HG03354 (cell line): ENCODE data around the gene GOLPH3.
A peak's percentile ranks its signal among the peaks of the same experiment; 100 is the strongest.
"Not testable (repeated sequence)": the region's sequence is repeated elsewhere in the genome, so short reads cannot be mapped to it uniquely, and the experiment has no call there.

Source experiments
- ATAC-seq: cut with Tn5 transposase; IDR thresholded peaks from one replicate; pipeline ENCODE4 v1.9.1; 2021; ENCODE audit warnings: mild to moderate bottlenecking; ENCODE audit not compliant: unreplicated experiment, poor library complexity, severe bottlenecking

GOLPH3 gene

GRCh38 chr5:32174011-32174870, at the start of gene GOLPH3:
GOLPH3 (minus strand) TSS chr5:32174319; CDS start chr5:32174034, 285 bp downstream.
- peak; percentile 89 for ATAC-seq

GRCh38 chr5:32222723-32223470, 48.8 kb upstream of the GOLPH3 start:
- ATAC-seq = no peak

GRCh38 chr5:32217886-32218396, 43.8 kb upstream of the GOLPH3 start:
- no peak for ATAC-seq

GRCh38 chr5:32214344-32214743, 40.2 kb upstream of the GOLPH3 start:
- ATAC-seq = not testable (repeated sequence)

- no peak for ATAC-seq
Observed at GRCh38 chr5:32210151-32210550, 36.0 kb upstream of the GOLPH3 start.

- not testable (repeated sequence) for ATAC-seq
Observed at GRCh38 chr5:32208837-32209236, 34.7 kb upstream of the GOLPH3 start.

- ATAC-seq = no peak
Observed at GRCh38 chr5:32207355-32207634, 33.2 kb upstream of the GOLPH3 start.

GRCh38 chr5:32206509-32207354, 32.6 kb upstream of the GOLPH3 start:
- ATAC-seq = no peak

- no peak for ATAC-seq
Observed at GRCh38 chr5:32206053-32206452, 31.9 kb upstream of the GOLPH3 start.

- no peak for ATAC-seq
Observed at GRCh38 chr5:32202394-32202793, 28.3 kb upstream of the GOLPH3 start.

- ATAC-seq = no peak
Observed at GRCh38 chr5:32201122-32201753, 27.1 kb upstream of the GOLPH3 start.

- ATAC-seq = no peak
Observed at GRCh38 chr5:32197032-32197431, 22.9 kb upstream of the GOLPH3 start.

- ATAC-seq = no peak
Observed at GRCh38 chr5:32195265-32195664, 21.1 kb upstream of the GOLPH3 start.

- peak; percentile 88 for ATAC-seq
Observed at GRCh38 chr5:32193591-32193990, 19.5 kb upstream of the GOLPH3 start.

- ATAC-seq = no peak
Observed at GRCh38 chr5:32190095-32190494, 16.0 kb upstream of the GOLPH3 start.

GRCh38 chr5:32187675-32188074, 13.6 kb upstream of the GOLPH3 start:
- ATAC-seq = no peak

- ATAC-seq = peak; percentile 68
Observed at GRCh38 chr5:32182463-32183063, 8.4 kb upstream of the GOLPH3 start.

GRCh38 chr5:32173267-32174010, 680 bp downstream of the GOLPH3 start:
- ATAC-seq = peak; percentile 33

- ATAC-seq = no peak
Observed at GRCh38 chr5:32172923-32173266, 1.2 kb downstream of the GOLPH3 start.
